ENCODE data around the gene LARGE1. TPM values are rescaled to one million over a fixed set of nuclear protein-coding genes. Genes with fewer than 3 reads are reported as not detected.

Gene LARGE1
- total and polyA plus RNA-seq, 2 of the 13 experiments (the other 11 are each of a cell fraction or from before 2014, with no cell fraction given) = 8.4 to 11.0 TPM

DNA sequence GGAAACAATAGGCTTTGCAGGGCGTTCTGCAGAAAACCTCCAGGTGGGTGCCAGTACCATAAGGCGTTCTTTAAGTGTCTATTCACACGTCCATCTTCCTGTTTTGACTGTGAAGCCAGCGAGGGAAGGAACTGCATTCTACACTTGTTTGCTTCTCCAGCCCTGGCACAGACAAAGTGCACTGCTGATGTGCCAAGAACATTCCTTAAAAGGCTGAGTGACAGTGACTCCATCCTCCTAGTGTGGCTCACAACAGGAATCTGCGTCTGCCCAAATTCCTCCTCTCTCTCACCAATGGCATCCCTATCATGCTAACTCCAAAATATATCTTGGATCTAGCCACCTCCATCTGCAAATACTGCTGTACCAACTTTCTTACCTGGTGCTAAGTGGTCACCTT is 454.7 kb downstream of the LARGE1 start (continued):
- TF ChIP-seq HNRNPLL (IDR thresholded peaks at IDR 0.05; ENCODE audit: low read depth, low read length, poor library complexity, severe bottlenecking) (no peak), NFE2 (CRISPR knock-in tag; IDR thresholded peaks at IDR 0.05) (no peak), ZNF484 (CRISPR knock-in tag; IDR thresholded peaks at IDR 0.05; ENCODE audit: borderline replicate concordance, low read depth) (no peak), ZNF317 (CRISPR knock-in tag; IDR thresholded peaks at IDR 0.05) (no peak)

DNA sequence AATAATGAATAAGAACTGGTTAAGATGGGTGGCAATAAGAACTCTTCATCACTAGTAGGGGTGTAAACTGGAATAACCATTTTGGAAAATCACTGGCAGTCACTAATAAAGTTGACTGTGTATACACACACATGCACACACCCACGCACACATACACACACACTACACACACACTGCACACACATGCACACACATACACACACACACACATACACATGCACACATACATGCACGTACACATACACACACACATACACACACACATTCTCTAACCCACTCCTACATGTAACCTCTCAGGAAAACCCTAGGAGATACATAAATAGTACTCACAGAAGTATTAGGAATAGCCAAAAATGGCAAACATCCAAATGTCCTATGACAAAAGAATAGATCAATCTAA is 455.6 kb downstream of the LARGE1 start:
- ChIA-PET CTCF (ENCODE audit: low intra/inter-chr PET ratio, low total read pairs) (no interaction called here), POLR2A (no interaction called here)
- 94% methylated on average over 2 of the region's 2 CpGs for WGBS (ENCODE audit: low lambda C conversion rate)
- H4K20me1 ChIP-seq (ENCODE audit: insufficient read depth, low read length) = no peaks in the 10 kb centered on the region
- H3K27ac ChIP-seq (ENCODE audit: extremely low read length, insufficient read depth, low read length) = no peak overlapping the region
- TF ChIP-seq MEF2D (CRISPR knock-in tag; IDR thresholded peaks at IDR 0.05) = no peak
- no peak for TF ChIP-seq GLI4 (CRISPR knock-in tag; IDR thresholded peaks at IDR 0.05; ENCODE audit: borderline replicate concordance)
- no peak for TF ChIP-seq JARID2 (CRISPR knock-in tag; IDR thresholded peaks at IDR 0.05; ENCODE audit: insufficient replicate concordance)
- no peak for TF ChIP-seq ISL2 (CRISPR knock-in tag; IDR thresholded peaks at IDR 0.05)
- TF ChIP-seq ZFX (CRISPR knock-in tag; IDR thresholded peaks at IDR 0.05; ENCODE audit: low read depth) = no peak
- TF ChIP-seq ZHX2 (IDR thresholded peaks at IDR 0.05; ENCODE audit: low read depth) = no peak
- no peak for TF ChIP-seq ZHX2 (CRISPR knock-in tag; IDR thresholded peaks at IDR 0.05; ENCODE audit: borderline replicate concordance)
- H3K9ac ChIP-seq (ENCODE audit: insufficient read depth, low read depth, low read length) = no peak overlapping the region
- no peak overlapping the region for H3K4me2 ChIP-seq (ENCODE audit: low read depth, low read length)
- FAIRE-seq = no peak
- DNase-seq (ENCODE audit: low spot score) = no peak
- peaks cover 28% of the 10 kb centered on the region for H3K4me1 ChIP-seq (ENCODE audit: insufficient read depth, low read length)
- no peaks in the 10 kb centered on the region for H3K79me2 ChIP-seq (ENCODE audit: insufficient read depth, low read length)
- no TSS peak for BruUV-seq (replicated peaks)
- H2AFZ ChIP-seq (ENCODE audit: low read length) = no peak overlapping the region
- H3K36me3 ChIP-seq (replicated peaks in 1 of 2; ENCODE audit: control insufficient read depth in 1 of 2, insufficient read depth in 2 of 2, low read length in 2 of 2) = no peaks in the 10 kb centered on the region; a peak in 1 of 5 replicates
- ATAC-seq = no peak
- H3K9me3 ChIP-seq (ENCODE audit: low read length) = peaks cover 9% of the 10 kb centered on the region; the same call in 1 of the 2 replicates
- H3K4me3 ChIP-seq (replicated peaks in 1 of 3; ENCODE audit: insufficient read depth in 1 of 3, low read depth in 2 of 3, low read length in 3 of 3) = no peak overlapping the region
- H3K27me3 ChIP-seq (ENCODE audit: control insufficient read depth in 1 of 2, insufficient read depth in 2 of 2, low read length in 2 of 2) = no peaks in the 10 kb centered on the region
- intact Hi-C loops (cut with micrococcal nuclease; ENCODE audit: unreplicated experiment) (no loop called here), in situ Hi-C loops (cut with HindIII; ENCODE audit: extremely low pct_ligation_motif_present, low pct_unique_long_range_greater_than_20kb) (no loop called here)
